GM18909 (cell line): ENCODE measurements around the gene CNTNAP1.

ENCODE experiments used
- ATAC-seq: cut with Tn5 transposase; IDR thresholded peaks from one replicate; pipeline ENCODE4 v1.9.1; 2021; ENCODE audit warnings: mild to moderate bottlenecking; ENCODE audit not compliant: unreplicated experiment, poor library complexity

Gene CNTNAP1

GRCh38 chr17:42669977-42670788 is 12.1 kb upstream of the CNTNAP1 start:
- ATAC-seq, result no peak

GRCh38 chr17:42670789-42671657 is 11.3 kb upstream of the CNTNAP1 start:
- ATAC-seq, result no peak

DNA sequence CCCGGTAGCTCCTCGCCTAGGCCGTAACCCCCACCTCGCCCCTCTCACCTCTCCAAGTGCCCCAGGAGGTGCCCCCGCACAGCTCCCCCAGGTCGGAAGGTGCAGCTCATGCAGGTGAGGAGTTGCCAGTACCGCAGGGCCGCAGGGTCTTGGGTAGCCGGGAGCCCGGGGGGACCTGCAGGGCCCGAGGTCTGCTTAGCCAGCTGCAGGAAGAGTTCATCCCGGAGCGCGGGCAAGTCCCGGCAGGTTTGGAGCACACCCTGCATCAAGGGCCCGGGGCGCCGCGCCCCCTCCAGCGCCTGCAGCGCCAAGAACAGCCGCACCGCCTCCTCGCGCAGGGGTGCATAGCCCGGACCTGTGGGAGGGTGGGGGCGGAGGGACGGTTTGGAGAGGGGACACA is 10.3 kb upstream of the CNTNAP1 start:
- no peak for ATAC-seq

DNA sequence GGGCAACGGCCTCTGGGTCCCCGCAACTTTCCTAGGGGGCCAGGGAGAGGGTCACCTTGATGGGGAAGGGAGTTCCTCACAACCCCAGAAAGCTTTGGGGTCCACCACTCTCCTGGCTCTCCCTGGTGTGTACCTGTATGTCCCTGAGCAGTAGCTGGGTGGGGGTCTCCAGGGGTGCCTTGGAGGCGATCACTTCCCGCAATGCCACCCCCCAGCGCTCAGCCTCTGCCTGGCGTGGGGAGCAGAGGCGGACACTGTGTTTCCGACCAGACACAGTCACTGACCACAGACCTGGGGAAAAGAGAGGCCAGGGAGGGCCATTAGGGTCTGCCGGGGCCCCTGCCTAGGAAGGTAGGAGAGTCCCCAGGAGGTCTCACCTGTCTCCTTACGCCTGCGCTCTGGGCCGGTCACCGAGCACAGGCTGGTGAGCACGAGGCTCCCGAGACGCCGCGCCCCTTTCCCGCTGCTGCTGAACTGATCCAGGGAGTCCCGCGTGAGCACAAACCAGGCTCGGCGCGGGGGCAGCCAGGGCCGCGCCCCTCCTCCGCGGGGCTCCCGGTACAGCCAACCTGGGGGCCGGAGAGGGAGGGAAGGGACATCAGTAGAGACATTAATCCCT is 9.0 kb upstream of the CNTNAP1 start:
- no peak for ATAC-seq

GRCh38 chr17:42673885-42674754 is 8.2 kb upstream of the CNTNAP1 start:
- ATAC-seq, result no peak

DNA sequence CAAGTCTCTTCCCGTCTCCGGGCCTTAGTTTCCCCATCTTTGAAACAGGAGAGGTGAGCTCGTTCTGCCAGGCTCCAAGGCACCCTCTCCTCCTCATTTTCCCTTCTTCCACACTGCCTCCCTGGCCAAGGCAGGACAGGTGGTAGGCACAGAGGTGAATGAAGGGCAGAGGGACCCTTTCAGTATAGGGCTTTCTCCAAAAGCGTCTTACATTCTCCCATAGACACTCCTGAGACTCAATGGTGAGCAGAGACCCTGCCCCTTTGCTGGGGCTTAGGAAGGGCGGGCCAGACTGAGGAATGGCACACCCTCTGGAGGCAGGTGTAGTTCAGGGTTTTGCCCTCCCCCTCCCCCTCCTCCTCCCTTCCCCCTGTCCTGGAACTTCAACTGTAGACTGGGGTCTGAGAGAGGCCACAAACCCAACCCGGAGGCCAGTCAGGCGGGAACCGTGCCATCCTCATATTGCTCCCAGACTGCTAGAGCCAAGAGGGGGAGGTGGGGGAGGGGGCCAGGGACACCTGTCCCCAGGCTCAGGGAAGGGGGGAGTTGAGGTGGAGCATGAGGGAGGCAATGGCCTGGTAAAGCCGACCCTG is 7.5 kb upstream of the CNTNAP1 start:
- ATAC-seq, result no peak

- ATAC-seq, result no peak
These were observed 6.9 kb upstream of the CNTNAP1 start for GRCh38 chr17:42675348-42675964.

DNA sequence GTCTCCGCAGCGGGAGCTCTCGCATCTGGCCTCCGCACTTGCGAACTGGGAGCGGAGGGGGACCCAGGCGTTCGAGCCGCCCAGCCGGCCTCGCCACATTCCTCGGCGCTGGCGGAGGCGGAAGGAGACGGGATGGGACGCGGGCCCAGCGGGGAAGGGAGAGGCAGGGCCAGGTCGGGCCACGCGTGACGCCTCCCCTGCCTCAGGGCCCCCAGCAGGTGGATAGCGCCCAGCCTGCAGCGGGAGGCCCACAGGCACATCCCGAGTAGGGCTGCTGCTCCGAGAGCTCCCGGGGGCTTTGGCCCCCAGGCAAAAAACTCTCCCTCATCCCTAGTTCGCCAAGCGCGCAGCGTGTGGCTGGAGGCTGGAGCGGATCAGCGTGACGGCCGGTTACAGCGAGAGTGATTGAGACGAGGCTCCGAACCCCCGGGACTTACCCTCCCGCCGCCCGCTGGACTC is 6.3 kb upstream of the CNTNAP1 start:
- ATAC-seq, result no peak

DNA sequence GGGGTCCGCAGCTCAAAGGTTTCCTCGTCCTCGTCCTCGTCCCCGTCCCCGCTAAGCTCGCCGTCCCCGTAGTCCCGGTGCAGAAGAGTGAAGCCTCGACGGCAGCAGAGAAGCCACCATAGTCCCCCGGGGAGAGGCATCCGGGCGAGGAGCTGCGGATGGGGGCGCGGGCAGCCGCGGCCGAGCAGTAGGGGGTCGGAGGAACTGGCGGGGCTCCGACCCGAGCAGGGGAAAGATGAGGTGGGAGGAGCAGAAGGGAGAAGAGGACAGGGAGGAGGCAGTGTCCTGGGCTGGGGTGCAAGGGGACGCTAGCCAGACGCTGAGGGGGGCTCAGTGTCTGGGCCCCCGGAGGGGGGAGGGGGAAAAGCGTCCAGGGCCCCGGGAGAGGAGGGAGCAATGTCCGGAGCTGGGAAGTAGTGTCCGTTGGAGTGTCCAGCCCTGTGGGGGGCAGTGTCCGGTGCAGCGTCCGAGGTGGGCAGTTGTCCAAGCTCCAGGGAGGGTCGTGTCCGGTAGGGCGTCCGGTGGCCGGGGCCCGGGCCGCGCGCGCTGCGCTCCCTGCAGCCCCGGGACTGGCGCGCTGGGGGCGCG is 5.8 kb upstream of the CNTNAP1 start, which contains the start of gene PLEKHH3:
TSS of gene PLEKHH3 (minus strand) at position 571 of the 588 bp plus-strand sequence. CDS start at position 140, 431 bp downstream.
- ATAC-seq, result no peak

- peak; percentile 67 for ATAC-seq
These were observed 5.1 kb upstream of the CNTNAP1 start for GRCh38 chr17:42677012-42677857.

DNA sequence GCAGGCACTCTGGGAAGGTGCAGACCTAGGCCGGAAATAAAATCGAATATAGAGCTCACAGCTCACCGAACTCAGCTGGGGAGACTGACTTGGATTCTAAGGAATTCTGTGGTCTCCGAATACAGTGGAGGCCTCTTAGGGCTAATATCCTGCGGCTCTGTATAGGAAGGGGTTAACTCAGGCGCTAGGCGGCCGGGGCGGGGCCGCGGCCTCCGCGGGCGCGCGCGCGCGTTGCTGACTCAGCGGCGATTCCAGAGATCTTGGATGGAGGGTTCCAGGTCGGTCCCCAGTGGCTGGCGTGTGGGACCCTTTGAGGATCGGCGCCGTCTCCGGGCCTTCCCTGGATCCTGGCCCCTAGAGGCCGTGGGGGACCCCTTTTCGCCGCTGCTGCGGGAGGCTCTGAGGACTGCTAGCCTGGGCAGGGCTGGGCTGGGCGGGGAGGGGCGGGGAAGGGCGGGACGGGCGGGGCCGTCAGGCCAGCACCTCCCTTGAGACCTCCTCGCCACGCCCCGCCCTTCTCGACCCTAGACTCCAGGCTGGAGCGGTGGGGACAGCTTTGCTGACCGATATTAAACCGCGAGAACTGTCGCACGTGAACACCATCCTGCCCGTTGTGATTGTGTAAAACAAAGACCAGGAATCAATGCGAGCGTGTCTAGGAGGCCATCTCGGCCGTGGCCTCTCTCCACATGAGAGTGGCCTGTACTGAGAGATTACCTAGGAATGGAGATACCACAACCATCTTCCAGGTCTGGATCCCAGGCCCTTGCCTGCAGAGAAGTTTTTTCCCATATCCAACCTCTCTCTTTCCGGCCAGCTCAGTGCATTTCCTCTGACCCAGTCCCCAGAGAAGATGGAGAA is 4.2 kb upstream of the CNTNAP1 start:
- ATAC-seq, result peak; percentile 23

GRCh38 chr17:42678951-42679491 is 3.3 kb upstream of the CNTNAP1 start:
- ATAC-seq, result no peak

GRCh38 chr17:42679492-42680330 is 2.6 kb upstream of the CNTNAP1 start:
- no peak for ATAC-seq

DNA sequence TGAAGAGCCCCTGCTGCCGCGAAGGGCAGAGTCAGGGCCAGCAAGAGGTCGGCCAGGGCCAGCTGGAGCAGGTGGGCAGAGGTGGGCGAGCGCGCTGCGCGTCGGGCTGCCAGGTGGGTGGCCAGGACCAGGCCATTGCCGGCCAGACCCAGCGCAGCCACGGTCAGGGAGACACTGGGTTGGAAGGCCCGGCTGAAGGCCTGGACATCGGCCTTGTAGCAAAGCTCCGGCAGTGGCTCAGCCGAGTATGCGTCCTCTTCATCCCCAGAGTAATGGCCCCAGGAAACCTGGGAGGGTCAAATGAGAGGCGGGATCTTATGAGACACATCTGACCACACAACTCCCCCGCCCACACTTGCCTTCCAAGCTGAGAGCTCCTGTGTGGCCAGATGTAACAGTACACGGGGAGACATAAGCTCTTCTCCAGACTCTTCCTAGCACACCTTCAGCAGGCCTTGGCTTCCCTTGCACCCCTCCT is 2.0 kb upstream of the CNTNAP1 start:
- no peak for ATAC-seq

DNA sequence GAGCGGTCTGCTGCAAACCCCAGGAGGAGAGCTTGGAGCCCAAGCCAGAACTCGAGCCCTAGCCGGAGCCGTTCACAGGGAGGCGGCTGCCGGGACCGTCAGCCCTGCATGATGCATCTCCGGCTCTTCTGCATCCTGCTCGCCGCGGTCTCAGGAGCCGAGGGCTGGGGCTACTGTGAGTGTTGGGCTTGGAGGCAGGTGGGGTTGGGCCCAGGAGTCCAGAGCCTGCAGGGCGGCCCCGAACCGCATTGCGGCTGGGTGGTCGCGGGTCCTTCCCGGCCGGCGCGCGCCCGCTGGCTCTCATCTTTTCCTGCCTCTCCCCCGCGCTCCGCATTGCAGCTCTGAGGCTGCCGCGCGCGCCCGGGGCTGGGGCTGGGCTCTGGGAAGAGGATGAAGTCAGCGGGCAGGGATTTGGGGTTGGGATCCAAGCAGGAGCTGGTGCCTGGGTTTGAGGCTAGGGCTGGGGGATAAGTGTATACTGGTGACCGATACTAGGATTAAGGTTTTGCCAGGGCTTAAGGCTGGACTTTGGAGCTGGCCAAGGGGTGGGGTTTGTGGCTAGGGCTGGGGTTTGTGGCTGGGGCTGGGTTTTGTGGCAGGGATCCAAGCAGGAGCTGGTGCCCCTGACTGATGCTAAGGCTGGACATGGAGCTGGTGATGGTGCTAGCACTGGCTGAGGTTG is 532 bp downstream of the CNTNAP1 start:
- no peak for ATAC-seq
